VCaP (cell line): ENCODE measurements around the gene ADH5.

Experiments
- H3K27ac ChIP-seq: fragments of 450-650 bp; 2 replicates; pipeline ENCODE4 v1.5.1; 2017
- TF ChIP-seq, protein P1 (sequence below): fragments of 450-650 bp; conservative IDR thresholded peaks from 2 replicates; pipeline ENCODE4 v1.5.1; 2017; ENCODE audit warnings: mild to moderate bottlenecking, moderate library complexity

The ADH5 gene

DNA sequence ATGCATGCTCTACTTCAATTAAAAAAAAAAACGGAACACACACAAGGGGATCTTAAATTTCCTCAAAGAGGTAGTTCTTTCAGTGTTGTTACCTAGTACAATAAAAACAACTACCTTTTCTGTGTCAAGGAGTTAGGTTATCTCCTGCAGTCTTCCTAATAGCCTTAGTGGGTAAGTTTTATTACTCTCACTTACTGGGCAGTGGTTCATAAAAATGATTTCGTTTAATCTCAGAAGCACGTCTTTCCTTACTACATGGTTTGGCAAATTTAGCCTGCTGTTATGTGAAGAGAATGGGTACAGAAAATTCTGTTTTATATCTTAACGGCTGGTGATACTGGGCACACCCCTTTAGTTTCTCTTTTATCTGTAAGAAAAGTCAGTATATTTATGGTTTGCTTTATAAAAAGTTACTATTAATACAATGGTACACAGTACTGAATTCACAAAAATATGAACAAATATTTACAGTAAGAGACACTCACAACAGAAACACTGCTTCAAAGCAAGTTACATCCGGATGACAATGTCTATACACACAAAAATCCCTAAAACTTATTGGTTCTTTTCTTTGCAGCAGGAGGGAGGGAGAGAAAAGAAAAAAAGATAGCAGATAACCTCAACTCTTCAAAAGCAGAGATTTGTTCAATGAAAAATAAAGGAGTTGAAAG lies 8.8 kb downstream of the ADH5 start:
- TF ChIP-seq, protein P1, sequence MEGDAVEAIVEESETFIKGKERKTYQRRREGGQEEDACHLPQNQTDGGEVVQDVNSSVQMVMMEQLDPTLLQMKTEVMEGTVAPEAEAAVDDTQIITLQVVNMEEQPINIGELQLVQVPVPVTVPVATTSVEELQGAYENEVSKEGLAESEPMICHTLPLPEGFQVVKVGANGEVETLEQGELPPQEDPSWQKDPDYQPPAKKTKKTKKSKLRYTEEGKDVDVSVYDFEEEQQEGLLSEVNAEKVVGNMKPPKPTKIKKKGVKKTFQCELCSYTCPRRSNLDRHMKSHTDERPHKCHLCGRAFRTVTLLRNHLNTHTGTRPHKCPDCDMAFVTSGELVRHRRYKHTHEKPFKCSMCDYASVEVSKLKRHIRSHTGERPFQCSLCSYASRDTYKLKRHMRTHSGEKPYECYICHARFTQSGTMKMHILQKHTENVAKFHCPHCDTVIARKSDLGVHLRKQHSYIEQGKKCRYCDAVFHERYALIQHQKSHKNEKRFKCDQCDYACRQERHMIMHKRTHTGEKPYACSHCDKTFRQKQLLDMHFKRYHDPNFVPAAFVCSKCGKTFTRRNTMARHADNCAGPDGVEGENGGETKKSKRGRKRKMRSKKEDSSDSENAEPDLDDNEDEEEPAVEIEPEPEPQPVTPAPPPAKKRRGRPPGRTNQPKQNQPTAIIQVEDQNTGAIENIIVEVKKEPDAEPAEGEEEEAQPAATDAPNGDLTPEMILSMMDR, result no peak
- peak overlapping the region; percentile 58 for H3K27ac ChIP-seq

DNA sequence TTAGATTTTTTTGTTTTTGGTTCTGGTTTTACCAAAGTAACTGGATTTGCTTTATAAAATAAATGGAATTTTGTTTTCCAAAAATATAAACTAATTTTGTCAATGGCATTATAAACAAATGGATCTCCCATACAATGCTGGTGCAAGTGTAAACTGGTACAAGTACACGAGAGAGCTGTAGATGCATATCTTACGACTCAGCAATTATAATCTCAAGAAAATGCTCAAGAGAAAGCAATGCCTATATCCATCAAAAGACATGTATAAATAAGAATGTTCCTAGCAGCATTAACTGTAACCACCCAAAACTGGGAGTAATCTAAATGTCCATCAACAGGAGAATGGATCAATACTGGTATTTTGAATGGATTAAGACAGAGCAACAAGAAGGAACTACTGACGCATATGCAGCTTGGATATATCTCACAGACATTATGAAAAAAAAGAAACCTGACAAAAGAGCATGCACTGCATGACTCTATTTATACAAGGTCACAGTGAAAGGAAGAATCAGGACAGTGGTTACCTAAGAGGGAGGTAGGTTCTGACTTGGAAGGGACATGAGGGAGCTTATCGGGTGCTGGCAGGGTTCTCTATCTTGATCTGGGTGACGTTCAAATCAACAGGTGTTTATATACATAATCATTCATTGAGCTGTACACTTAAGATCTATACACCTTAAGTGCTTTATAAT lies 9.5 kb downstream of the ADH5 start:
- peak overlapping the region; percentile 58 for H3K27ac ChIP-seq
- TF ChIP-seq, protein P1, result no peak

DNA sequence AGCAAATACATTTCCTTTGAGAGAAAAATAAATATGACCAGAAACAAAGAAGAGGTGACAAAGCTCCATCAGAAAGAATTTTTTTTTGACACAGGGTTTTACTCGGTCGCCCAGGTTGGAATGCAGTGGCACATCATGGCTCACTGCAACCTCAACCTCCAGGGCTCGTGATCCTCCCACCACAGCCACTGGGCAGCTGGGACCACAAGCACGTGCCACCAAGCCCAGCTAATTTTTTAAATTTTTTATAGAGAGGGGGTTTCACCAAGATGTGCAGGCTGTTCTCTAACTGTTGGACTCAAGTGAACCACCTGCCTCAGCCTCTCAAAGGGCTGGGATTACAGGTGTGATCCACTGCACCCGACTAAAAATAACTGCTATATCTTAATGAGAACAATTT lies 10.3 kb downstream of the ADH5 start:
- TF ChIP-seq, protein P1, result no peak
- H3K27ac ChIP-seq, result peak overlapping the region; percentile 58

DNA sequence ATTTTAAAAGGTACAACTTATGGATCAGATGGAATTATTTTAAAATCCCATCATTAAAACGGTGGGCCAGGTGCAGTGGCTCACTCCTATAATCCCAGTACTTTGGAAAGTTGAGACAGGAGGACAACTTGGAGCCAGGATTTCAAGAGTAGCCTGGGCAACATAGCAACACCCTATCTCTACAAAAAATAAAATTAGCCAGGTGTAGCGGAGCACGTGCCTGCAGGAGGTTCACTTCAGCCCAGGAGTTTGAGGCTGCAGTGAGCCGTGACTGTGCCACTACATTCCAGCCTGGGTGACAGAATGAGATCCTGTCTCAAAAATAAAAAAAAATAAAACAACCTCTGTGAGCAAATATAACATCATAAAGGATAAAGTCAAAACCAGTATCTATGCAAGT lies 11.4 kb downstream of the ADH5 start:
- H3K27ac ChIP-seq, result no peak overlapping the region
- TF ChIP-seq, protein P1, result no peak

DNA sequence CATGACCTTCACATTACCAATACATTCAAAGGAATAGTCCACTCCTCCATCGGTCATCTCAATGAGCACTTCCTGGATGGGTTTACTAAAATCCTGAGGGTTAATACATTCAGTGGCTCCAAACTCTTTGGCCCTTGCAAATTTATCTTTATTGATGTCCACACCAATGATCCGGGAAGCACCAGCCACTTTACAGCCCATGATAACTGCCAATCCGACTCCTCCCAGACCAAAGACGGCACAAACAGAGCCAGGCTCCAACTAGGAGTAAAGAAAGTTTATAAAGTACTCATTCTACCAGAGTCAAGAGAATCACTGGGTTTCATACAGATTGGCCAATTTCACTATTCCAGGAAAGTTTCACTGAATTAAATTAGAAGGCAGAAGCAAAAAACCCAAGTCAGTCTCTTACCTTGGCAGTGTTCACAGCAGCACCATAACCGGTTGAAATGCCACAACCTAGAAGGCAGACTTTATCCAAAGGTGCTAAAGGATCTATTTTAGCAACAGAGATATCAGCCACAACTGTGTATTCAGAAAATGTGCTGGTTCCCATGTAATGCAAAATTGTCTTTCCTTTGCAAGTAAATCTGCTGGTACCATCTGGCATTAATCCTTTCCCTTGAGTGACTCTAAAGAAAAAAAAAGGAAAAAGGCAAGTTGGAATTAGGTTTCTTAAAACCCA lies 12.2 kb downstream of the ADH5 start:
- TF ChIP-seq, protein P1, result no peak
- H3K27ac ChIP-seq, result no peak overlapping the region

DNA sequence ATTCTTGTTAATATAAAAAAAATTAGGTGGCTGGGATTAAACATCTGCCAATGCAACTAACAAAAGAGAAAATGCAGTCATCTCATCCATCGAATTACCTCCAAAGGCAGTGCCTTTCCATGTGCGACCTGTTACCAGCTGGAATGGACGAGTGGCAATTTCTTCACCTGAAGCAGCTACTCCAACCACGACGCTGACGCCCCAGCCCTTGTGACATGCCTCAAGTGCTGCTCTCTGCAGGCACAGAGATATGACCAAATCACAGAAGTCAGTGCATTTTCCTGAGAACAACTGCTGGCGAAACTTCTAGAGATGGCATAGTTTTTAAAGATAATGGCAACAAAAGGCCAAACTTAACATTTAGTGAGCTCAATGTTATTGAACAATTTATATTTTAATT lies 13.8 kb downstream of the ADH5 start:
- H3K27ac ChIP-seq, result no peak overlapping the region
- TF ChIP-seq, protein P1, result no peak

DNA sequence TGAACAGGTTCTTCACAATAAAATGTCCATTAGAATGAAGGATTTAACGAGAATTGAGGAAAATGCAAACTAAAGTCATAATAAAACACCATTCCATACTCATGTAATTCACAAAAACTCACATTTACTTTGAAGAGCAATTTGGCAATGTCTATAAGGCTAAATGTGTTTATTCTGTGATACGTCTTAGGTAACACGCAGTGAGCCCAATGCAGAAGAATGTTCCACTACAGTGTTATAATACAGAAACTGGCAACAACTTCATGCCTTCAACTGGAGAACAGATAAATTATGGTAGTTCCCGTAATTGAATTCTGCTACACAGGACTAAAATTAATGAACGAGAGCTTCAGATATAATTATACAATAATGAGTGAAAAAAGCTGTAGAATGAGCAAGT lies 17.4 kb downstream of the ADH5 start:
- TF ChIP-seq, protein P1, result no peak
- no peak overlapping the region for H3K27ac ChIP-seq
